HCT116 (cell line): ENCODE results near the gene SLC1A3. TPM values are rescaled to one million over a fixed set of nuclear protein-coding genes. Genes with fewer than 3 reads are reported as not detected.

ENCODE experiments used
- ATAC-seq: fragments of 200-7000 bp; cut with Tn5 transposase; 2 replicates; pipeline ENCODE4 v1.9.1; 2020; ENCODE audit warnings: mild to moderate bottlenecking, moderate library complexity
- BruUV-seq: library from RNA; stranded (reverse); fragments of 400-500 nt; replicated peaks from 2 replicates; lab custom pipeline; 2021; lab: Mats Ljungman, UMichigan
- CTCF ChIA-PET: fragments of 300-600 bp; sonication (Branson Sonifier 250); formaldehyde crosslinking; loops from one replicate; lab custom pipeline; 2021; ENCODE audit warnings: antibody characterized with exemption; lab: Charles Lee
- POLR2A ChIA-PET: fragments of 300-600, 350-600 bp; sonication (Branson Sonifier 250); formaldehyde crosslinking; loops from one replicate; lab custom pipeline; 2021; ENCODE audit warnings: antibody characterized with exemption; lab: Charles Lee
- RAD21 ChIA-PET, 2 experiments: fragments of 300-600 bp; sonication (Branson Sonifier 250); formaldehyde crosslinking; loops; one replicate each; lab custom pipeline; 2023; ENCODE audit warnings: low total read pairs in 2 of 2; ENCODE audit not compliant: uncharacterized antibody in 2 of 2, unreplicated experiment in 2 of 2, low non-redundant PET in 1 of 2; lab: Charles Lee
- DNase-seq: peaks from one replicate; pipeline ENCODE4 v3.0.0-alpha.2; 2010; ENCODE audit warnings: low read depth, low spot score
- H2AFZ ChIP-seq: fragments of 200-600 bp; shearing (Covaris generic), sonication (generic); 2 replicates; pipeline ENCODE4 v1.6.1; 2017; ENCODE audit warnings: low read depth, mixed run types, mixed read lengths, antibody characterized with exemption, low read length; ENCODE audit not compliant: poor library complexity, severe bottlenecking
- H3K27ac ChIP-seq: 2 replicates; pipeline ENCODE4 v1.5.1; 2012; ENCODE audit warnings: low read depth, low read length
- H3K27me3 ChIP-seq: fragments of 200-600 bp; sonication (generic); 2 replicates; pipeline ENCODE4 v1.6.1; 2016; ENCODE audit warnings: mixed run types, low read length, mixed read lengths; ENCODE audit not compliant: insufficient read depth
- H3K36me3 ChIP-seq, 2 experiments: fragments of 200-500 bp in 1 of 2; fragments of 200-600 bp in 1 of 2; sonication (Bioruptor generic) in 1 of 2; sonication (generic) in 1 of 2; 2 replicates each; pipeline versions ENCODE4 v1.5.1 to v1.6.1; 2014 to 2016; ENCODE audit warnings: low read length in 2 of 2, inconsistent platforms in 1 of 2, mixed read lengths in 1 of 2, mixed run types in 1 of 2; ENCODE audit not compliant: insufficient read depth in 2 of 2, control insufficient read depth in 1 of 2
- H3K4me1 ChIP-seq, 2 experiments: fragments of 200-600 bp in 1 of 2; sonication (generic) in 1 of 2; 2 replicates each; pipeline versions ENCODE4 v1.5.1 to v1.6.1; 2012 to 2017; ENCODE audit warnings: low read length in 2 of 2, inconsistent platforms in 1 of 2, mild to moderate bottlenecking in 1 of 2, mixed read lengths in 1 of 2, mixed run types in 1 of 2, moderate library complexity in 1 of 2; ENCODE audit not compliant: insufficient read depth in 2 of 2, control insufficient read depth in 1 of 2
- H3K4me2 ChIP-seq: fragments of 200-600 bp; sonication (generic); 2 replicates; pipeline ENCODE4 v1.6.1; 2017; ENCODE audit warnings: mixed run types, low read length, mixed read lengths
- H3K4me3 ChIP-seq, 2 experiments: fragments of 200-600 bp in 1 of 2; sonication (generic) in 1 of 2; replicated peaks in 1 of 2; 2 replicates each; pipeline ENCODE4 v1.5.1; 2011 to 2016; ENCODE audit warnings: low read length in 2 of 2, control low read depth in 1 of 2, low read depth in 1 of 2, mild to moderate bottlenecking in 1 of 2, mixed read lengths in 1 of 2, mixed run types in 1 of 2
- H3K79me2 ChIP-seq: fragments of 200-600 bp; sonication (generic); 2 replicates; pipeline ENCODE4 v1.6.1; 2017; ENCODE audit warnings: mild to moderate bottlenecking, mixed run types, low read length, moderate library complexity, mixed read lengths; ENCODE audit not compliant: insufficient read depth
- H3K9ac ChIP-seq: fragments of 200-600 bp; sonication (generic); 2 replicates; pipeline ENCODE4 v1.6.1; 2016; ENCODE audit warnings: low read length, mixed read lengths
- H3K9me2 ChIP-seq: fragments of 200-600 bp; sonication (generic), shearing (Covaris generic); 2 replicates; pipeline ENCODE4 v1.6.1; 2017; ENCODE audit warnings: mixed run types, mild to moderate bottlenecking, moderate library complexity; ENCODE audit not compliant: insufficient read depth
- H3K9me3 ChIP-seq, 2 experiments: fragments of 200-500 bp in 1 of 2; fragments of 200-600 bp in 1 of 2; sonication (Bioruptor generic) in 1 of 2; sonication (generic) in 1 of 2; 2 replicates each; pipeline ENCODE4 v1.6.1; 2014 to 2017; ENCODE audit warnings: low read length in 2 of 2, mixed read lengths in 2 of 2, inconsistent platforms in 1 of 2, low read depth in 1 of 2, mild to moderate bottlenecking in 1 of 2, mixed run types in 1 of 2, moderate library complexity in 1 of 2; ENCODE audit not compliant: control insufficient read depth in 1 of 2, insufficient read depth in 1 of 2
- H4K20me1 ChIP-seq: fragments of 200-600 bp; sonication (generic), shearing (Covaris generic); 2 replicates; pipeline ENCODE4 v1.6.1; 2017; ENCODE audit warnings: mixed run types, mild to moderate bottlenecking, moderate library complexity; ENCODE audit not compliant: insufficient read depth
- CBX3 ChIP-seq: IDR thresholded peaks from 2 replicates; pipeline ENCODE4 v1.6.1; 2012; ENCODE audit warnings: low read depth
- CEBPB ChIP-seq: IDR thresholded peaks from 2 replicates; pipeline ENCODE4 v1.6.1; 2012; ENCODE audit warnings: low read depth
- EGR1 ChIP-seq: IDR thresholded peaks from 2 replicates; pipeline ENCODE4 v1.6.1; 2012; ENCODE audit warnings: low read depth
- ELF1 ChIP-seq: IDR thresholded peaks from 2 replicates; pipeline ENCODE4 v1.6.1; 2012; ENCODE audit warnings: low read depth, borderline replicate concordance
- EZH2 ChIP-seq: fragments of 200-600 bp; sonication (generic); IDR thresholded peaks from 2 replicates; pipeline ENCODE4 v1.6.1; 2017; ENCODE audit warnings: antibody characterized with exemption, mixed run types
- FOSL1 ChIP-seq: IDR thresholded peaks from 2 replicates; pipeline ENCODE4 v1.6.1; 2012; ENCODE audit warnings: low read depth
- JUND ChIP-seq: IDR thresholded peaks from 2 replicates; pipeline ENCODE4 v1.6.1; 2012
- POLR2A ChIP-seq: IDR thresholded peaks from 2 replicates; pipeline ENCODE4 v1.7.0; 2011; ENCODE audit warnings: borderline replicate concordance; ENCODE audit not compliant: insufficient read depth, insufficient read length; ENCODE audit errors: extremely low read depth
- POLR2AphosphoS5 ChIP-seq: IDR thresholded peaks from 2 replicates; pipeline ENCODE4 v1.6.1; 2011; ENCODE audit warnings: mild to moderate bottlenecking, low read depth, low read length, moderate library complexity
- RAD21 ChIP-seq: IDR thresholded peaks from 2 replicates; pipeline ENCODE4 v1.6.1; 2012; ENCODE audit warnings: low read depth, mild to moderate bottlenecking
- SRF ChIP-seq: IDR thresholded peaks from 2 replicates; pipeline ENCODE4 v1.6.1; 2012; ENCODE audit warnings: low read depth
- TCF7L2 ChIP-seq: IDR thresholded peaks from 2 replicates; pipeline ENCODE4 v1.7.0; 2011; ENCODE audit warnings: borderline replicate concordance, inconsistent platforms; ENCODE audit not compliant: insufficient read depth, insufficient read length; ENCODE audit errors: extremely low read depth
- YY1 ChIP-seq: IDR thresholded peaks from 2 replicates; pipeline ENCODE4 v1.6.1; 2011; ENCODE audit warnings: low read length, low read depth, moderate library complexity, mild to moderate bottlenecking; ENCODE audit not compliant: insufficient replicate concordance; ENCODE audit errors: extremely low read depth
- ZNF274 ChIP-seq: fragments of 200-500 bp; sonication (Bioruptor generic); IDR thresholded peaks from 2 replicates; pipeline ENCODE4 v1.6.1; 2014; ENCODE audit warnings: mild to moderate bottlenecking, low read depth, low read length, inconsistent platforms
- intact Hi-C: fragments of 100-400 bp; cut with micrococcal nuclease; formaldehyde crosslinking; loops from 2 replicates; pipeline ENCODE4 v1.10.0; 2022
- total RNA-seq: library from RNA; stranded (reverse); gene quantifications from one replicate; pipeline ENCODE4 v1.2.1, GENCODE V29; 2021; ENCODE audit not compliant: unreplicated experiment
- TF ChIP-seq, protein P1 (sequence below): IDR thresholded peaks from 2 replicates; pipeline ENCODE4 v1.6.1; 2012
- TF ChIP-seq, protein P2 (sequence below): IDR thresholded peaks from 2 replicates; pipeline ENCODE4 v1.6.1; 2012; ENCODE audit warnings: low read depth
- TF ChIP-seq, protein P3 (sequence below): IDR thresholded peaks from 2 replicates; pipeline ENCODE4 v1.6.1; 2011; ENCODE audit warnings: mild to moderate bottlenecking, low read length, moderate library complexity; ENCODE audit not compliant: insufficient replicate concordance; ENCODE audit errors: extremely low read depth

Gene SLC1A3
- total RNA-seq, 1 experiment from 2014 or later, result 12.9 TPM

DNA sequence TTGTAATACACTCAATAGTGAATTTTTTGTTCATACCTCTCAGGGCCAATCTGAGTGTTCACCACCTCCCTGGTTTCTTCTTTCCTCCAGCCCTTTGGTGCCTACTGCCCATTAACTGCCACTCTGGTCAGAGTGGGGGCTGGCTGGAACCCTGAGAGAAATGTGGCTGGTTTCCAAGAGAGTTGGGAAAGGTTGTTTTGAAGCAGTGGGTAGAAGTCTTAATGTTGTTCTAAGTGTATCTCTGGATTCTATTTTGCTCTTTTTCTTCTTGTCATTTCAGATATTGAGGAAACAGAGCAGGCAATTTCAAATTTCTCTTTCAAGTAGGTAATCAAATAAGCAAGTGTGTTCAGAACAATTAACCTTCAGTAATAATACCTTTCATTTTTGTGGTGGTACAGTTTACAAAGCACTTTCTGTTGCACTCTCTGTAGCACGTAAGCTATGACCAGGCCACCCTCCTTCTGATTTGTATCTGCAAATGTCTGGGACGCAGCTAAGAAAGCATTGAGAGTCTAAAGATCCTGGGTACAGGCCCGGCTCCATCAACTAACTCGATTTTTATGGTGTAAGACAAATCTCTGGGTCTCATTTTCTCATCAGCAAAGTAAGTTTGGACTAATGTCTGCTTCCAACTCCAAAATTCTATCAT is 8.4 kb downstream of the SLC1A3 start:
- Histone ChIP-seq H3K4me1 (peaks cover 0 to 9% of the 10 kb centered on the region in 2 experiments; a peak in 2 of 4 replicates), H2AFZ (no peak overlapping the region), H3K27ac (no peak overlapping the region), H3K36me3 (no peaks in the 10 kb centered on the region), H3K4me2 (no peak overlapping the region), H3K9ac (no peak overlapping the region), H4K20me1 (no peaks in the 10 kb centered on the region), H3K27me3 (no peaks in the 10 kb centered on the region), H3K9me3 (no peaks in the 10 kb centered on the region), H3K79me2 (no peaks in the 10 kb centered on the region), H3K4me3 (no peak overlapping the region), H3K9me2 (no peaks in the 10 kb centered on the region)
- no peak for DNase-seq
- intact Hi-C loops, result no loop called here
- TF ChIP-seq SRF (no peak), RAD21 (no peak), EGR1 (no peak), YY1 (no peak), CEBPB (no peak), EZH2 (no peak), POLR2AphosphoS5 (no peak), JUND (no peak), FOSL1 (no peak), TCF7L2 (no peak), CBX3 (no peak), ZNF274 (no peak), POLR2A (no peak), ELF1 (no peak)
- TF ChIP-seq, protein P1, sequence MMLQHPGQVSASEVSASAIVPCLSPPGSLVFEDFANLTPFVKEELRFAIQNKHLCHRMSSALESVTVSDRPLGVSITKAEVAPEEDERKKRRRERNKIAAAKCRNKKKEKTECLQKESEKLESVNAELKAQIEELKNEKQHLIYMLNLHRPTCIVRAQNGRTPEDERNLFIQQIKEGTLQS, result no peak
- TF ChIP-seq, protein P2, sequence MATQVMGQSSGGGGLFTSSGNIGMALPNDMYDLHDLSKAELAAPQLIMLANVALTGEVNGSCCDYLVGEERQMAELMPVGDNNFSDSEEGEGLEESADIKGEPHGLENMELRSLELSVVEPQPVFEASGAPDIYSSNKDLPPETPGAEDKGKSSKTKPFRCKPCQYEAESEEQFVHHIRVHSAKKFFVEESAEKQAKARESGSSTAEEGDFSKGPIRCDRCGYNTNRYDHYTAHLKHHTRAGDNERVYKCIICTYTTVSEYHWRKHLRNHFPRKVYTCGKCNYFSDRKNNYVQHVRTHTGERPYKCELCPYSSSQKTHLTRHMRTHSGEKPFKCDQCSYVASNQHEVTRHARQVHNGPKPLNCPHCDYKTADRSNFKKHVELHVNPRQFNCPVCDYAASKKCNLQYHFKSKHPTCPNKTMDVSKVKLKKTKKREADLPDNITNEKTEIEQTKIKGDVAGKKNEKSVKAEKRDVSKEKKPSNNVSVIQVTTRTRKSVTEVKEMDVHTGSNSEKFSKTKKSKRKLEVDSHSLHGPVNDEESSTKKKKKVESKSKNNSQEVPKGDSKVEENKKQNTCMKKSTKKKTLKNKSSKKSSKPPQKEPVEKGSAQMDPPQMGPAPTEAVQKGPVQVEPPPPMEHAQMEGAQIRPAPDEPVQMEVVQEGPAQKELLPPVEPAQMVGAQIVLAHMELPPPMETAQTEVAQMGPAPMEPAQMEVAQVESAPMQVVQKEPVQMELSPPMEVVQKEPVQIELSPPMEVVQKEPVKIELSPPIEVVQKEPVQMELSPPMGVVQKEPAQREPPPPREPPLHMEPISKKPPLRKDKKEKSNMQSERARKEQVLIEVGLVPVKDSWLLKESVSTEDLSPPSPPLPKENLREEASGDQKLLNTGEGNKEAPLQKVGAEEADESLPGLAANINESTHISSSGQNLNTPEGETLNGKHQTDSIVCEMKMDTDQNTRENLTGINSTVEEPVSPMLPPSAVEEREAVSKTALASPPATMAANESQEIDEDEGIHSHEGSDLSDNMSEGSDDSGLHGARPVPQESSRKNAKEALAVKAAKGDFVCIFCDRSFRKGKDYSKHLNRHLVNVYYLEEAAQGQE, result no peak
- TF ChIP-seq, protein P3, sequence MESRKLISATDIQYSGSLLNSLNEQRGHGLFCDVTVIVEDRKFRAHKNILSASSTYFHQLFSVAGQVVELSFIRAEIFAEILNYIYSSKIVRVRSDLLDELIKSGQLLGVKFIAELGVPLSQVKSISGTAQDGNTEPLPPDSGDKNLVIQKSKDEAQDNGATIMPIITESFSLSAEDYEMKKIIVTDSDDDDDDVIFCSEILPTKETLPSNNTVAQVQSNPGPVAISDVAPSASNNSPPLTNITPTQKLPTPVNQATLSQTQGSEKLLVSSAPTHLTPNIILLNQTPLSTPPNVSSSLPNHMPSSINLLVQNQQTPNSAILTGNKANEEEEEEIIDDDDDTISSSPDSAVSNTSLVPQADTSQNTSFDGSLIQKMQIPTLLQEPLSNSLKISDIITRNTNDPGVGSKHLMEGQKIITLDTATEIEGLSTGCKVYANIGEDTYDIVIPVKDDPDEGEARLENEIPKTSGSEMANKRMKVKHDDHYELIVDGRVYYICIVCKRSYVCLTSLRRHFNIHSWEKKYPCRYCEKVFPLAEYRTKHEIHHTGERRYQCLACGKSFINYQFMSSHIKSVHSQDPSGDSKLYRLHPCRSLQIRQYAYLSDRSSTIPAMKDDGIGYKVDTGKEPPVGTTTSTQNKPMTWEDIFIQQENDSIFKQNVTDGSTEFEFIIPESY, result no peak
- POLR2A ChIA-PET, result no interaction called here
- CTCF ChIA-PET, result no interaction called here
- RAD21 ChIA-PET, result no interaction called here
- BruUV-seq, result no TSS peak
- no peak for ATAC-seq
